HepG2 (cell line): ENCODE data around the gene DNASE2B. TPM values are rescaled to one million over a fixed set of nuclear protein-coding genes. Genes with fewer than 3 reads are reported as not detected.

Source experiments
- ATAC-seq: fragments of 200-7000 bp; cut with Tn5 transposase; 3 replicates; pipeline ENCODE4 v1.9.1; 2020; ENCODE audit warnings: mild to moderate bottlenecking, moderate library complexity
- BruUV-seq: library from RNA; stranded (reverse); fragments of 400-500 nt; replicated peaks from 2 replicates; lab custom pipeline; 2021; lab: Mats Ljungman, UMichigan
- CTCF ChIA-PET: fragments of 300-600 bp; formaldehyde crosslinking; extraction: SDS; loops from one replicate; lab custom pipeline; 2021; ENCODE audit warnings: low total read pairs, inconsistent platforms, low intra/inter-chr PET ratio; lab: Yijun Ruan, JAX
- POLR2A ChIA-PET: fragments of 350-600 bp; sonication (Branson Sonifier 250); formaldehyde crosslinking; loops from one replicate; lab custom pipeline; 2020; ENCODE audit warnings: antibody characterized with exemption, inconsistent platforms; lab: Yijun Ruan, JAX
- DNase-seq: peaks from one replicate; pipeline ENCODE4 v3.0.0-alpha.2; 2015; ENCODE audit warnings: low spot score
- FAIRE-seq: peaks from 3 replicates; lab custom pipeline; 2011; peaks lifted over from hg19 to GRCh38; lab: Jason Lieb, UNC
- H2AFZ ChIP-seq: one replicate; pipeline ENCODE4 v1.6.1; 2011; ENCODE audit warnings: low read length, inconsistent platforms
- H3K27ac ChIP-seq: fragments of 300-600 bp; 3 replicates; pipeline ENCODE4 v1.8.0; 2011; ENCODE audit warnings: mixed run types, mild to moderate bottlenecking, mixed read lengths, low read length, inconsistent platforms; ENCODE audit not compliant: insufficient read depth; ENCODE audit errors: extremely low read length
- H3K27me3 ChIP-seq, 2 experiments: fragments of 200-600 bp in 1 of 2; 2 replicates in 1 of 2; 3 replicates in 1 of 2; pipeline versions ENCODE4 v1.6.0 to v1.8.0; 2011; ENCODE audit warnings: low read length in 2 of 2, mild to moderate bottlenecking in 2 of 2, moderate library complexity in 2 of 2, inconsistent platforms in 1 of 2; ENCODE audit not compliant: insufficient read depth in 2 of 2, control insufficient read depth in 1 of 2
- H3K36me3 ChIP-seq, 2 experiments: fragments of 200-600 bp in 1 of 2; replicated peaks in 1 of 2; 2 replicates in 1 of 2; 3 replicates in 1 of 2; pipeline versions ENCODE4 v1.5.1 to v1.8.0; 2011; ENCODE audit warnings: low read length in 2 of 2, inconsistent platforms in 1 of 2; ENCODE audit not compliant: insufficient read depth in 2 of 2, control insufficient read depth in 1 of 2
- H3K4me1 ChIP-seq: 2 replicates; pipeline ENCODE4 v1.5.1; 2012; ENCODE audit warnings: low read length, inconsistent platforms; ENCODE audit not compliant: insufficient read depth
- H3K4me2 ChIP-seq: 2 replicates; pipeline ENCODE4 v1.6.0; 2011; ENCODE audit warnings: low read depth, low read length, inconsistent platforms
- H3K4me3 ChIP-seq, 3 experiments: fragments of 200-600 bp in 1 of 3; sonication (generic), shearing (Covaris generic) in 1 of 3; replicated peaks in 1 of 3; 2 replicates each; pipeline ENCODE4 v1.5.1; 2011 to 2016; ENCODE audit warnings: low read length in 3 of 3, inconsistent platforms in 2 of 3, low read depth in 2 of 3, mild to moderate bottlenecking in 2 of 3, control low read depth in 1 of 3, mixed read lengths in 1 of 3; ENCODE audit not compliant: insufficient read depth in 1 of 3
- H3K79me2 ChIP-seq: one replicate; pipeline ENCODE4 v1.6.1; 2011; ENCODE audit warnings: low read length, inconsistent platforms; ENCODE audit not compliant: insufficient read depth
- H3K9ac ChIP-seq: 2 replicates; pipeline ENCODE4 v1.6.0; 2011; ENCODE audit warnings: mild to moderate bottlenecking, low read depth, low read length, inconsistent platforms; ENCODE audit not compliant: insufficient read depth
- H3K9me3 ChIP-seq: 2 replicates; pipeline ENCODE4 v1.5.1; 2012; ENCODE audit warnings: mild to moderate bottlenecking, low read length
- H4K20me1 ChIP-seq: 2 replicates; pipeline ENCODE4 v1.6.0; 2011; ENCODE audit warnings: inconsistent platforms, mild to moderate bottlenecking, low read length, moderate library complexity; ENCODE audit not compliant: insufficient read depth
- ATF5 ChIP-seq: sonication (generic); formaldehyde crosslinking; IDR thresholded peaks from 2 replicates; pipeline ENCODE4 v1.4.0; 2020; ENCODE audit warnings: mild to moderate bottlenecking, low read depth, missing genetic modification reagents
- ATF7 ChIP-seq, 2 experiments: fragments of 450-650 bp in 1 of 2; sonication (generic) in 1 of 2; formaldehyde crosslinking in 1 of 2; IDR thresholded peaks; 2 replicates each; pipeline versions ENCODE4 v1.4.0 to v1.6.1; 2016 to 2020; ENCODE audit warnings: antibody characterized with exemption in 1 of 2, mild to moderate bottlenecking in 1 of 2, missing genetic modification reagents in 1 of 2
- FOXP4 ChIP-seq: sonication (generic); formaldehyde crosslinking; IDR thresholded peaks from 2 replicates; pipeline ENCODE4 v1.4.0; 2020; ENCODE audit warnings: missing genetic modification reagents
- KLF6 ChIP-seq: IDR thresholded peaks from 2 replicates; pipeline ENCODE4 v1.8.0; 2016; ENCODE audit warnings: missing biosample characterization, missing genetic modification reagents
- LBX2 ChIP-seq: sonication (generic); formaldehyde crosslinking; IDR thresholded peaks from 2 replicates; pipeline ENCODE4 v1.5.0; 2020; ENCODE audit warnings: missing genetic modification reagents, mild to moderate bottlenecking, borderline replicate concordance
- PRPF4 ChIP-seq: fragments of 200-400 bp; formaldehyde crosslinking; IDR thresholded peaks from 2 replicates; pipeline ENCODE4 v1.6.1; 2016; ENCODE audit warnings: low read length, low read depth; ENCODE audit not compliant: poor library complexity, severe bottlenecking
- SP1 ChIP-seq, 2 experiments: fragments of 450-650 bp in 1 of 2; sonication (generic) in 1 of 2; formaldehyde crosslinking in 1 of 2; IDR thresholded peaks; 2 replicates each; pipeline versions ENCODE4 v1.4.0 to v1.6.1; 2016 to 2020; ENCODE audit warnings: missing genetic modification reagents in 1 of 2
- USF2 ChIP-seq, 2 experiments: sonication (generic) in 1 of 2; formaldehyde crosslinking in 1 of 2; IDR thresholded peaks; 2 replicates each; pipeline versions ENCODE4 v1.5.1 to v1.6.1; 2011 to 2020; ENCODE audit warnings: borderline replicate concordance in 1 of 2, low read depth in 1 of 2, low read length in 1 of 2, mild to moderate bottlenecking in 1 of 2, missing genetic modification reagents in 1 of 2, moderate library complexity in 1 of 2
- ZKSCAN1 ChIP-seq: fragments of 150-350 bp; IDR thresholded peaks from 2 replicates; pipeline ENCODE4 v1.6.1; 2014; ENCODE audit warnings: low read length
- ZNF33A ChIP-seq: sonication (generic); formaldehyde crosslinking; IDR thresholded peaks from 2 replicates; pipeline ENCODE4 v1.5.1; 2020; ENCODE audit warnings: missing genetic modification reagents, mild to moderate bottlenecking, moderate library complexity, borderline replicate concordance
- ZNF75D ChIP-seq: sonication (generic); formaldehyde crosslinking; IDR thresholded peaks from 2 replicates; pipeline ENCODE4 v1.8.1; 2023; ENCODE audit warnings: missing genetic modification reagents, mild to moderate bottlenecking, borderline replicate concordance
- WGBS: methylation state at CpG from one replicate; pipeline ENCODE4 v1.1.6; 2017; ENCODE audit warnings: low lambda C conversion rate; 5-methylcytosine and 5-hydroxymethylcytosine counted together
- in situ Hi-C: cut with HindIII; loops from 2 replicates; pipeline ENCODE4 v1.10.0; 2017; ENCODE audit warnings: low pct_unique_long_range_greater_than_20kb; ENCODE audit not compliant: extremely low pct_ligation_motif_present
- intact Hi-C: fragments of 100-400 bp; cut with micrococcal nuclease; formaldehyde crosslinking; loops from one replicate; pipeline ENCODE4 v1.10.0; 2022; ENCODE audit not compliant: unreplicated experiment
- polyA plus RNA-seq, 8 experiments: library from polyadenylated mRNA; depleted of rRNA in 3 of 8; stranded (reverse) in 7 of 8; unstranded in 1 of 8; fragments of >200 nt; fragmentation: Illumina TruSeq in 4 of 8; extraction: Trizol in 4 of 8; gene quantifications; 2 replicates each; pipeline versions ENCODE4 v1.2.1 to v1.2.3, GENCODE V29; 2011 to 2016; ENCODE audit warnings: low read depth in 4 of 8, missing spikeins in 1 of 8, mixed read lengths in 1 of 8; ENCODE audit not compliant: insufficient read depth in 1 of 8
- total RNA-seq, 5 experiments: library from RNA; depleted of rRNA; stranded (reverse); fragments of >200 nt; fragmentation: Illumina TruSeq; extraction: Trizol; gene quantifications; 2 replicates each; pipeline ENCODE4 v1.2.3, GENCODE V29; 2016; ENCODE audit warnings: low read depth in 1 of 5

Gene DNASE2B
- total and polyA plus RNA-seq, 2 of the 13 experiments (the other 11 are each of a cell fraction or from before 2014, with no cell fraction given): not detected

- TF ChIP-seq FOXP4 (CRISPR knock-in tag) (no peak), ZNF75D (CRISPR knock-in tag) (no peak), ZNF33A (CRISPR knock-in tag) (no peak), PRPF4 (no peak), LBX2 (no peak), SP1 (IDR thresholded peaks at IDR 0.05) (no peak), SP1 (CRISPR knock-in tag; IDR thresholded peaks at IDR 0.05) (no peak), KLF6 (CRISPR knock-in tag) (no peak), ZKSCAN1 (no peak)
Observed at GRCh38 chr1:84368441-84368840, 29.8 kb upstream of the DNASE2B start (continued).

- H3K4me2 ChIP-seq: no peak overlapping the region
- H2AFZ ChIP-seq: no peak overlapping the region
- H3K79me2 ChIP-seq: no peaks in the 10 kb centered on the region
- no TSS peak for BruUV-seq
- WGBS: 8% methylated on average over 1 of the region's 1 CpG
- intact Hi-C loops: no loop called here
- no peaks in the 10 kb centered on the region for H3K36me3 ChIP-seq
- H3K4me1 ChIP-seq: 0 out of 2 replicates have a peak, but pooled peaks cover 6% of the 10 kb centered on the region
- H3K9me3 ChIP-seq: no peaks in the 10 kb centered on the region
- FAIRE-seq (no peak), DNase-seq (no peak), ATAC-seq (no peak)
- POLR2A ChIA-PET: no interaction called here
- H3K27ac ChIP-seq: no peak overlapping the region
- no peaks in the 10 kb centered on the region for H4K20me1 ChIP-seq
- no peaks in the 10 kb centered on the region; a peak in 1 of 5 replicates for H3K27me3 ChIP-seq
- CTCF ChIA-PET: no interaction called here
- TF ChIP-seq ATF7 (IDR thresholded peaks at IDR 0.05) (peak; percentile 88), ATF7 (CRISPR knock-in tag; IDR thresholded peaks at IDR 0.05) (no peak), ATF5 (no peak), USF2 (IDR thresholded peaks at IDR 0.05; ENCODE audit: low read depth, low read length) (no peak), USF2 (CRISPR knock-in tag; IDR thresholded peaks at IDR 0.05; ENCODE audit: borderline replicate concordance) (no peak)
- H3K9ac ChIP-seq: no peak overlapping the region
- no peak overlapping the region for H3K4me3 ChIP-seq
- in situ Hi-C loops: no loop called here
Observed at GRCh38 chr1:84370266-84370665, 28.0 kb upstream of the DNASE2B start.
